ENCODE measurements around the gene HNF1B. TPM values are rescaled to one million over a fixed set of nuclear protein-coding genes. Genes with fewer than 3 reads are reported as not detected.

HNF1B gene
- total and polyA plus RNA-seq, 2 donors (not counting 3 experiments of a cell fraction or from before 2014, with no cell fraction given) = not detected

- Histone ChIP-seq H3K4me3 (replicated peaks in 1 of 3; ENCODE audit: insufficient read depth in 1 of 3, low read depth in 1 of 3, low read length in 3 of 3) (no peak overlapping the region), H3K9me3 (replicated peaks; ENCODE audit: control insufficient read depth, insufficient read depth, low read length) (no peaks in the 10 kb centered on the region), H3K4me2 (ENCODE audit: insufficient read depth, low read length) (no peak overlapping the region), H3K36me3 (ENCODE audit: control insufficient read depth in 2 of 2, extremely low read depth in 1 of 2, insufficient read depth in 2 of 2, low read length in 2 of 2) (no peaks in the 10 kb centered on the region), H3K9ac (replicated peaks; ENCODE audit: extremely low read depth, insufficient read depth, low read length) (no peak overlapping the region), H3K79me2 (ENCODE audit: control insufficient read depth, insufficient read depth, low read length) (no peaks in the 10 kb centered on the region), H2AFZ (ENCODE audit: low read depth, low read length) (no peak overlapping the region), H3K4me1 (ENCODE audit: control insufficient read depth, extremely low read depth, insufficient read depth, low read length) (no peaks in the 10 kb centered on the region), H4K20me1 (replicated peaks; ENCODE audit: control insufficient read depth, extremely low read depth, insufficient read depth, low read length) (no peaks in the 10 kb centered on the region), H3K27me3 (ENCODE audit: control insufficient read depth in 2 of 2, insufficient read depth in 2 of 2, low read length in 2 of 2) (peaks cover 12 to 21% of the 10 kb centered on the region in 2 experiments), H3K9me1 (replicated peaks; ENCODE audit: control insufficient read depth, extremely low read depth, insufficient read depth, low read length) (no peaks in the 10 kb centered on the region), H3K27ac (ENCODE audit: insufficient read depth, low read depth, low read length) (no peak overlapping the region)
- intact Hi-C loops (cut with micrococcal nuclease) = no loop called here
- DNase-seq (ENCODE audit: low read depth, low spot score) = no peak
- TF ChIP-seq POLR2A (IDR thresholded peaks at IDR 0.05; ENCODE audit: low read depth, low read length) = no peak
- no peak for TF ChIP-seq FOS (IDR thresholded peaks at IDR 0.05; ENCODE audit: borderline replicate concordance, insufficient read depth, low read length)
- no peak for TF ChIP-seq MAX (IDR thresholded peaks at IDR 0.05; ENCODE audit: insufficient read depth, insufficient read length)
- POLR2A ChIA-PET = no interaction called here
- FAIRE-seq = no peak
- dilution Hi-C loops (cut with MboI; ENCODE audit: extremely low pct_ligation_motif_present, low sequenced_read_pairs) = no loop called here
- CTCF ChIA-PET = interaction anchor here (1.2 kb wide), 1 partner anchor 9 kb away, joined by 5 read pairs; no protein-coding TSS in a partner anchor
- no TSS peak for BruUV-seq (replicated peaks)
Observed at GRCh38 chr17:37761961-37762360, 17.1 kb upstream of the HNF1B start.

- peaks cover 12 to 21% of the 10 kb centered on the region in 2 experiments for H3K27me3 ChIP-seq (ENCODE audit: control insufficient read depth in 2 of 2, insufficient read depth in 2 of 2, low read length in 2 of 2)
- no peaks in the 10 kb centered on the region for H3K79me2 ChIP-seq (ENCODE audit: control insufficient read depth, insufficient read depth, low read length)
- no peak overlapping the region for H3K4me2 ChIP-seq (ENCODE audit: insufficient read depth, low read length)
- H3K4me3 ChIP-seq (replicated peaks in 1 of 3; ENCODE audit: insufficient read depth in 1 of 3, low read depth in 1 of 3, low read length in 3 of 3) = no peak overlapping the region
- DNase-seq (ENCODE audit: low read depth, low spot score) (no peak), FAIRE-seq (no peak)
- POLR2A ChIA-PET = no interaction called here
- H4K20me1 ChIP-seq (replicated peaks; ENCODE audit: control insufficient read depth, extremely low read depth, insufficient read depth, low read length) = no peaks in the 10 kb centered on the region
- no TSS peak for BruUV-seq (replicated peaks)
- no peaks in the 10 kb centered on the region for H3K9me3 ChIP-seq (replicated peaks; ENCODE audit: control insufficient read depth, insufficient read depth, low read length)
- no peaks in the 10 kb centered on the region for H3K4me1 ChIP-seq (ENCODE audit: control insufficient read depth, extremely low read depth, insufficient read depth, low read length)
- dilution Hi-C loops (cut with MboI; ENCODE audit: extremely low pct_ligation_motif_present, low sequenced_read_pairs) = no loop called here
- H3K9ac ChIP-seq (replicated peaks; ENCODE audit: extremely low read depth, insufficient read depth, low read length) = no peak overlapping the region
- no peaks in the 10 kb centered on the region for H3K36me3 ChIP-seq (ENCODE audit: control insufficient read depth in 2 of 2, extremely low read depth in 1 of 2, insufficient read depth in 2 of 2, low read length in 2 of 2)
- no peaks in the 10 kb centered on the region for H3K9me1 ChIP-seq (replicated peaks; ENCODE audit: control insufficient read depth, extremely low read depth, insufficient read depth, low read length)
- CTCF ChIA-PET = interaction anchor here (3.8 kb wide), 1 partner anchor 9 kb away, joined by 16 read pairs; no protein-coding TSS in a partner anchor
- intact Hi-C loops (cut with micrococcal nuclease) = no loop called here
- no peak overlapping the region for H2AFZ ChIP-seq (ENCODE audit: low read depth, low read length)
- TF ChIP-seq FOS (IDR thresholded peaks at IDR 0.05; ENCODE audit: borderline replicate concordance, insufficient read depth, low read length) (no peak), EZH2 (IDR thresholded peaks at IDR 0.05; ENCODE audit: borderline replicate concordance, low read depth, low read length, severe bottlenecking) (no peak), POLR2AphosphoS5 (IDR thresholded peaks at IDR 0.05; ENCODE audit: insufficient read depth, low read depth, low read length) (no peak), MAX (IDR thresholded peaks at IDR 0.05; ENCODE audit: insufficient read depth, insufficient read length) (no peak), JUN (IDR thresholded peaks at IDR 0.05; ENCODE audit: borderline replicate concordance, insufficient read depth, insufficient read length, low read depth) (no peak), GATA2 (IDR thresholded peaks at IDR 0.05; ENCODE audit: insufficient read depth, insufficient read length, low read depth, low read length) (no peak), MYC (IDR thresholded peaks at IDR 0.05; ENCODE audit: low read depth, low read length) (no peak), POLR2A (IDR thresholded peaks at IDR 0.05; ENCODE audit: low read depth, low read length) (no peak)
- TF ChIP-seq, protein P1, sequence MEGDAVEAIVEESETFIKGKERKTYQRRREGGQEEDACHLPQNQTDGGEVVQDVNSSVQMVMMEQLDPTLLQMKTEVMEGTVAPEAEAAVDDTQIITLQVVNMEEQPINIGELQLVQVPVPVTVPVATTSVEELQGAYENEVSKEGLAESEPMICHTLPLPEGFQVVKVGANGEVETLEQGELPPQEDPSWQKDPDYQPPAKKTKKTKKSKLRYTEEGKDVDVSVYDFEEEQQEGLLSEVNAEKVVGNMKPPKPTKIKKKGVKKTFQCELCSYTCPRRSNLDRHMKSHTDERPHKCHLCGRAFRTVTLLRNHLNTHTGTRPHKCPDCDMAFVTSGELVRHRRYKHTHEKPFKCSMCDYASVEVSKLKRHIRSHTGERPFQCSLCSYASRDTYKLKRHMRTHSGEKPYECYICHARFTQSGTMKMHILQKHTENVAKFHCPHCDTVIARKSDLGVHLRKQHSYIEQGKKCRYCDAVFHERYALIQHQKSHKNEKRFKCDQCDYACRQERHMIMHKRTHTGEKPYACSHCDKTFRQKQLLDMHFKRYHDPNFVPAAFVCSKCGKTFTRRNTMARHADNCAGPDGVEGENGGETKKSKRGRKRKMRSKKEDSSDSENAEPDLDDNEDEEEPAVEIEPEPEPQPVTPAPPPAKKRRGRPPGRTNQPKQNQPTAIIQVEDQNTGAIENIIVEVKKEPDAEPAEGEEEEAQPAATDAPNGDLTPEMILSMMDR (IDR thresholded peaks at IDR 0.05; ENCODE audit: extremely low read depth in 1 of 2, insufficient read depth in 1 of 2, low read depth in 1 of 2, low read length in 2 of 2) = no peak
- no peak overlapping the region for H3K27ac ChIP-seq (ENCODE audit: insufficient read depth, low read depth, low read length)
Observed at GRCh38 chr17:37761059-37761458, 16.2 kb upstream of the HNF1B start.

Data from endothelial cell of umbilical vein (primary cell).